ENCODE data around the gene TF.

Gene TF

GRCh38 chr3:133703915-133704314 lies 42.3 kb upstream of the TF start:
- Histone ChIP-seq H3K4me3 (ENCODE audit: insufficient read length, low read depth) (no peak overlapping the region), H3K9ac (ENCODE audit: insufficient read length, low read depth) (no peak overlapping the region), H3K36me3 (ENCODE audit: insufficient read depth, insufficient read length, low read length) (no peaks in the 10 kb centered on the region), H3K4me1 (ENCODE audit: insufficient read depth, insufficient read length) (no peaks in the 10 kb centered on the region), H3K27me3 (ENCODE audit: insufficient read depth, insufficient read length) (no peaks in the 10 kb centered on the region), H3K9me3 (ENCODE audit: insufficient read depth, low read length) (no peaks in the 10 kb centered on the region)
- DNase-seq (ENCODE audit: low read depth, low spot score) = no peak
- no peak for TF ChIP-seq YY1 (IDR thresholded peaks at IDR 0.05; ENCODE audit: insufficient read depth, insufficient read length)
- no peak for TF ChIP-seq SUZ12 (IDR thresholded peaks at IDR 0.05; ENCODE audit: extremely low read depth, insufficient read depth, insufficient read length)
- no peak for TF ChIP-seq ZNF274 (IDR thresholded peaks at IDR 0.05; ENCODE audit: low read depth, low read length)

GRCh38 chr3:133706033-133706432 lies 40.2 kb upstream of the TF start:
- Histone ChIP-seq H3K4me3 (ENCODE audit: insufficient read length, low read depth) (no peak overlapping the region), H3K36me3 (ENCODE audit: insufficient read depth, insufficient read length, low read length) (no peaks in the 10 kb centered on the region), H3K4me1 (ENCODE audit: insufficient read depth, insufficient read length) (no peaks in the 10 kb centered on the region), H3K9ac (ENCODE audit: insufficient read length, low read depth) (no peak overlapping the region), H3K9me3 (ENCODE audit: insufficient read depth, low read length) (no peaks in the 10 kb centered on the region), H3K27me3 (ENCODE audit: insufficient read depth, insufficient read length) (peaks cover 2% of the 10 kb centered on the region)
- TF ChIP-seq ZNF274 (IDR thresholded peaks at IDR 0.05; ENCODE audit: low read depth, low read length) (no peak), SUZ12 (IDR thresholded peaks at IDR 0.05; ENCODE audit: extremely low read depth, insufficient read depth, insufficient read length) (no peak), YY1 (IDR thresholded peaks at IDR 0.05; ENCODE audit: insufficient read depth, insufficient read length) (no peak)
- no peak for DNase-seq (ENCODE audit: low read depth, low spot score)

- Histone ChIP-seq H3K27me3 (ENCODE audit: insufficient read depth, insufficient read length) (peaks cover 2% of the 10 kb centered on the region), H3K36me3 (ENCODE audit: insufficient read depth, insufficient read length, low read length) (no peaks in the 10 kb centered on the region), H3K4me3 (ENCODE audit: insufficient read length, low read depth) (no peak overlapping the region), H3K4me1 (ENCODE audit: insufficient read depth, insufficient read length) (no peaks in the 10 kb centered on the region), H3K9me3 (ENCODE audit: insufficient read depth, low read length) (no peaks in the 10 kb centered on the region), H3K9ac (ENCODE audit: insufficient read length, low read depth) (no peak overlapping the region)
- no peak for DNase-seq (ENCODE audit: low read depth, low spot score)
- TF ChIP-seq SUZ12 (IDR thresholded peaks at IDR 0.05; ENCODE audit: extremely low read depth, insufficient read depth, insufficient read length) (no peak), YY1 (IDR thresholded peaks at IDR 0.05; ENCODE audit: insufficient read depth, insufficient read length) (no peak), ZNF274 (IDR thresholded peaks at IDR 0.05; ENCODE audit: low read depth, low read length) (no peak)
Measured at GRCh38 chr3:133709139-133709750, 36.9 kb upstream of the TF start.

- no peak overlapping the region for H3K9ac ChIP-seq (ENCODE audit: insufficient read length, low read depth)
- DNase-seq (ENCODE audit: low read depth, low spot score) = no peak
- peaks cover 2% of the 10 kb centered on the region for H3K27me3 ChIP-seq (ENCODE audit: insufficient read depth, insufficient read length)
- no peaks in the 10 kb centered on the region for H3K9me3 ChIP-seq (ENCODE audit: insufficient read depth, low read length)
- H3K36me3 ChIP-seq (ENCODE audit: insufficient read depth, insufficient read length, low read length) = no peaks in the 10 kb centered on the region
- TF ChIP-seq YY1 (IDR thresholded peaks at IDR 0.05; ENCODE audit: insufficient read depth, insufficient read length) (no peak), SUZ12 (IDR thresholded peaks at IDR 0.05; ENCODE audit: extremely low read depth, insufficient read depth, insufficient read length) (no peak), ZNF274 (IDR thresholded peaks at IDR 0.05; ENCODE audit: low read depth, low read length) (no peak)
- no peak overlapping the region for H3K4me3 ChIP-seq (ENCODE audit: insufficient read length, low read depth)
- no peaks in the 10 kb centered on the region for H3K4me1 ChIP-seq (ENCODE audit: insufficient read depth, insufficient read length)
Measured at GRCh38 chr3:133711013-133711412, 35.2 kb upstream of the TF start.

- DNase-seq (ENCODE audit: low read depth, low spot score) = no peak
- Histone ChIP-seq H3K9me3 (ENCODE audit: insufficient read depth, low read length) (no peaks in the 10 kb centered on the region), H3K4me3 (ENCODE audit: insufficient read length, low read depth) (no peak overlapping the region), H3K36me3 (ENCODE audit: insufficient read depth, insufficient read length, low read length) (no peaks in the 10 kb centered on the region), H3K9ac (ENCODE audit: insufficient read length, low read depth) (no peak overlapping the region), H3K4me1 (ENCODE audit: insufficient read depth, insufficient read length) (no peaks in the 10 kb centered on the region), H3K27me3 (ENCODE audit: insufficient read depth, insufficient read length) (peaks cover 2% of the 10 kb centered on the region)
- TF ChIP-seq YY1 (IDR thresholded peaks at IDR 0.05; ENCODE audit: insufficient read depth, insufficient read length) (no peak), SUZ12 (IDR thresholded peaks at IDR 0.05; ENCODE audit: extremely low read depth, insufficient read depth, insufficient read length) (no peak), ZNF274 (IDR thresholded peaks at IDR 0.05; ENCODE audit: low read depth, low read length) (no peak)
Measured at GRCh38 chr3:133712017-133712416, 34.2 kb upstream of the TF start.

- H3K4me3 ChIP-seq (ENCODE audit: insufficient read length, low read depth) = no peak overlapping the region
- no peaks in the 10 kb centered on the region for H3K36me3 ChIP-seq (ENCODE audit: insufficient read depth, insufficient read length, low read length)
- DNase-seq (ENCODE audit: low read depth, low spot score) = no peak
- H3K27me3 ChIP-seq (ENCODE audit: insufficient read depth, insufficient read length) = peaks cover 2% of the 10 kb centered on the region
- H3K9me3 ChIP-seq (ENCODE audit: insufficient read depth, low read length) = peaks cover 4% of the 10 kb centered on the region; the same call in 1 of the 2 replicates
- no peaks in the 10 kb centered on the region for H3K4me1 ChIP-seq (ENCODE audit: insufficient read depth, insufficient read length)
- H3K9ac ChIP-seq (ENCODE audit: insufficient read length, low read depth) = no peak overlapping the region
- TF ChIP-seq SUZ12 (IDR thresholded peaks at IDR 0.05; ENCODE audit: extremely low read depth, insufficient read depth, insufficient read length) (no peak), YY1 (IDR thresholded peaks at IDR 0.05; ENCODE audit: insufficient read depth, insufficient read length) (no peak), ZNF274 (IDR thresholded peaks at IDR 0.05; ENCODE audit: low read depth, low read length) (no peak)
Measured at GRCh38 chr3:133713347-133713746, 32.8 kb upstream of the TF start.

- H3K27me3 ChIP-seq (ENCODE audit: insufficient read depth, insufficient read length) = no peaks in the 10 kb centered on the region
- H3K9me3 ChIP-seq (ENCODE audit: insufficient read depth, low read length) = peaks cover 31% of the 10 kb centered on the region
Measured at GRCh38 chr3:133717424-133717823, 28.8 kb upstream of the TF start.

More at GRCh38 chr3:133717424-133717823, 28.8 kb upstream of the TF start:
- Histone ChIP-seq H3K36me3 (ENCODE audit: insufficient read depth, insufficient read length, low read length) (no peaks in the 10 kb centered on the region), H3K4me3 (ENCODE audit: insufficient read length, low read depth) (no peak overlapping the region), H3K4me1 (ENCODE audit: insufficient read depth, insufficient read length) (no peaks in the 10 kb centered on the region), H3K9ac (ENCODE audit: insufficient read length, low read depth) (no peak overlapping the region)
- TF ChIP-seq YY1 (IDR thresholded peaks at IDR 0.05; ENCODE audit: insufficient read depth, insufficient read length) = no peak
- no peak for TF ChIP-seq ZNF274 (IDR thresholded peaks at IDR 0.05; ENCODE audit: low read depth, low read length)
- TF ChIP-seq SUZ12 (IDR thresholded peaks at IDR 0.05; ENCODE audit: extremely low read depth, insufficient read depth, insufficient read length) = no peak
- DNase-seq (ENCODE audit: low read depth, low spot score) = no peak
